UCSD-AML1 (cell line): ENCODE measurements around the gene NFKBIE.
"Not testable (repeated sequence)": the region's sequence is repeated elsewhere in the genome, so short reads cannot be mapped to it uniquely, and the experiment has no call there.

ENCODE experiments used
- DNase-seq: peaks from one replicate; lab custom pipeline; 2025; ENCODE audit not compliant: unreplicated experiment; lab: John Stamatoyannopoulos, UW

Gene NFKBIE, protein sequence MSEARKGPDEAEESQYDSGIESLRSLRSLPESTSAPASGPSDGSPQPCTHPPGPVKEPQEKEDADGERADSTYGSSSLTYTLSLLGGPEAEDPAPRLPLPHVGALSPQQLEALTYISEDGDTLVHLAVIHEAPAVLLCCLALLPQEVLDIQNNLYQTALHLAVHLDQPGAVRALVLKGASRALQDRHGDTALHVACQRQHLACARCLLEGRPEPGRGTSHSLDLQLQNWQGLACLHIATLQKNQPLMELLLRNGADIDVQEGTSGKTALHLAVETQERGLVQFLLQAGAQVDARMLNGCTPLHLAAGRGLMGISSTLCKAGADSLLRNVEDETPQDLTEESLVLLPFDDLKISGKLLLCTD

DNA sequence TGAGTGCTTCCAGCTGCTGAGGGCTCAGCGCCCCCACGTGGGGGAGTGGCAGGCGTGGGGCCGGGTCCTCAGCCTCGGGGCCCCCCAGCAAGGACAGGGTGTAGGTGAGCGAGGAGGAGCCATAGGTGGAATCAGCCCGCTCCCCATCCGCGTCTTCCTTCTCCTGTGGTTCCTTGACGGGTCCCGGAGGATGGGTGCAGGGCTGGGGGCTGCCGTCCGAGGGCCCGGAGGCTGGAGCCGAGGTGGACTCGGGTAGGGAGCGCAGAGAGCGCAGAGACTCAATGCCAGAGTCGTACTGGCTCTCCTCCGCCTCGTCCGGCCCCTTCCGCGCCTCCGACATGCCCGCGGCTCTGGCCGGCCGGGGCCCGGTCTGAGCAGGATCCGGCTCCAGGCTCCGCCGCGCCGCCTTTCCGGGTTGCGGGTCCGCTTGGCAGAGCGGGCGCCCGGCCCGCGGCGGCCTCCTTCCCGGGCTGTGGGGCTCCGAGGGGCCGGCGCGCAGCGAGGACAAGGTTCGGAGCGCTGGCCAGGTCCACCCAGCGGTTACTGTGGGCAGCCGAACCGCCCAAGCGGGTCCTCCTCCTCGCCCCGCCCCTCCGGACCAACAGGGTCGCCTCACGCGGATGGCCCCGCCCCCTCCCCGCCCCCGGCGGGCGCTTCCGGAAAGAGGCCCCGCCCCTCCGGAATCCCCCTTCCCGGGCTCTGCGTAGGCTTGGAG lies at the start of gene NFKBIE:
TSS of gene NFKBIE (minus strand) at position 545 of the 715 bp plus-strand sequence. CDS start at position 340, 205 bp downstream.
- DNase-seq: peak; percentile 93

DNA sequence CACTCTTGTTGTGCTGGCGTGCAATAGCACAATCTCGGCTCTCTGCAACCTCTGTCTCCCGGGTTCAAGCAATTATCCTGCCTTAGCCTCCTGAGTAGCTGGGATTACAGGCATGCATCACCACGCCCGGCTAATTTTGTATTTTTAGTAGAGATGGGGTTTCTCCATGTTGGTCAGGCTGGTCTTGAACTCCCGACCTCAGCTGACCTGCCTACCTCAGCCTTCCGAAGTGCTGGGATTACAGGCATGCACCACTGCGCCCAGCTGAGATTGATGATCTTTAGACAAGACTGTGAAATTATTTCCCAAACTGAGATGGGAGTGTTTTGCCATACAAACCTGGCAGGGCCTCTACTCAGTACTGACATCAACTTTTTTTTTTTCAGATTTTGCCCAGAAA lies 49.3 kb upstream of the NFKBIE start:
- DNase-seq: not testable (repeated sequence)

DNA sequence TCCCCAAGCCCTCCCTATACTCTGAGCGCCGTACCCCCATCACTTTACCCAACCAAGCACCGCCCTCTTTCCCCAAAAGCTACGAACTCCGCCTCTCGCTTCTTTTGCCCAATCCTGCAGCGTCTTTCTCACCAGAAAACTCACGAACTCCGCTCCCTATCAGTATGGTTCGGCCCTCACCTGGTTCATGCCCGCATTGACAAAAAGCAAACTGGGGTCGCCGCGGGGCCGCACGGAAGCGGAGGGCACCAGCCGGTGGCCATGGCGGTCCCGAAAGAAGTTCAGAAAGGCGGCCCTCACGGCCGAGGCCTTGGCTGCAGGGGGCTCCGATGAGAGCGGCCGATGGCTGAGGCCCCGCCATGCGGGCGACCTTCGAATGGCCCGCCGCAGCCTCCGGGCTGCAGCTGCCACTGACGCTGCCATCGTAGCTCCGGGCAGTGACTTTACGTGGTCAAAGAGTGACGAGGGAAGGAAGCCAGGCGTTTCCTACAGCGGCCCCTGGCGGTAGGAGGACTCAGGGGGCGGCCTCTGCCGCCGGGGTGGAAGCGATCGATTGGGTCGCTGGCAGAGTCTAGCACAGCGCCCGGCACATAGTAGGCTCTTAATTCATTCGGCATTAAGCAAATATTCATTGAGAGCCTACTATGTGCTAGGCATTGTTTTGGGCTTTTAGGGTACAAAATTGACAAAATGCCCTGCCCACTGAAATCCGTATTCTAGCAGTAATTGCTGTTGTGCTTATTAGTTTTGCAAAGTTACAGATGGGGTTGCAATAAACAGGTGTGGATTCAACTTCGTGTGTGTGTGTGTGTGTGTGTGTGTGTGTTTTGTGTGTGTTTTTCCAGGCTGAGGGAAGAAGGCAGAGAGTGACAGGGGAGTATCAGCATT lies 47.8 kb upstream of the NFKBIE start, which contains the start of gene AARS2:
TSS of gene AARS2 (minus strand) at position 447 of the 888 bp plus-strand sequence. CDS start at position 423, 24 bp downstream.
- DNase-seq: peak; percentile 88

DNA sequence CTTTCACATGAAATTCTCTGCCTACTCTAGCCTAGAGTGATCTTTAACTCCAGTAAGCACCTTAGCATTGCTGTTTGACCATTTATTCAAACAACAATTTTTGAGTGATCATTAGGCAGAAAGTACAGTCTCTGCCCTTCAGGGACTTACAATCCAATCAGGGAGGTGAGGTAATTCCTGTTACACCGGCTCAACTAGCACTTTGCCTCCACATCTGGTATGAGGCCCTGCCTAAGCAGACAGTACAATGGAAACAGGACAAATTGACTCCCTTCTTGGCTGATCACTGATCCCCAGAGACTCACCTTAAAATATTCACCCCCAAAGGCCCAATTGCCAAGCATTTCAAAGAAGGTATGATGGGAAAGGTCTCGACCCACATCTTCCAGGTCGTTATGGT lies 46.4 kb upstream of the NFKBIE start:
- DNase-seq: no peak

DNA sequence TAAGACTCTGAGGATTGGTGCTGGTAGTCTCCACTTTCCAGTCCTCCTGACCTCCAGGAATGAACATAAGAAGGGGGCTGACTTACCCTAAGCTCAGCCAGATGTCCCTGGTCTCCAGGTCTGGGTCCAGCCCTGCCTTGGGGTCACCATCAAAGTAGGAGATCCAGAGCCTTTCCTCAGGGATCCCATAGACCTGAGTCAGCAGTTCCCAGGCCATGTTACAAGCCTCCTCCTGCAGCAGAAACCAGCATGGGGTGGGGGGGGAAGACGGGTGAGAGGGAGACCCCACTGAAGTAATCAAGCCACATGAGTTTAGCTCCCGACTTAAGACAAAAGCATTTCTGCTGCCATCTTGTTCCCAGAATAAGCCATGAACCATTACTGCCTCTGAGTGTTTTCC lies 46.0 kb upstream of the NFKBIE start:
- no peak for DNase-seq

DNA sequence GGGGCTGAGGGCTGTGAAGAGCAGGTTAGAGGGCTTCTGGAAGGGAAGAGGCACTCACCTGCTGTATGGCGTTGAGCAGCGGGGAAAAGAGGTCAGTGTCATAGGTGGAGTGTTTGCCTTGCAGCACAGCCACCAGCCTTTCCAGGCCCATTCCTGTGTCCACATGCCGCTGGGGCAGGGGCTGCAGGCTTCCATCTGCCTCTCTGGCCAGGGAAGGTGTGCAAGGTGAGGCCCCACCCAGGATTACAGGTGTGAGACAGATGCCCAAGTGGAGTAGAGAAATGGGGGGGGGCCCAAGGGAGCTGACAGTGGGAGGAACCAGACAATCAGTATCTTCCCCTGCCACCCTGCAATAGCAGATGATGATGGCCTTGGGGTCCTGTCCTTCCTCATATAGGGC lies 44.9 kb upstream of the NFKBIE start:
- DNase-seq: no peak

DNA sequence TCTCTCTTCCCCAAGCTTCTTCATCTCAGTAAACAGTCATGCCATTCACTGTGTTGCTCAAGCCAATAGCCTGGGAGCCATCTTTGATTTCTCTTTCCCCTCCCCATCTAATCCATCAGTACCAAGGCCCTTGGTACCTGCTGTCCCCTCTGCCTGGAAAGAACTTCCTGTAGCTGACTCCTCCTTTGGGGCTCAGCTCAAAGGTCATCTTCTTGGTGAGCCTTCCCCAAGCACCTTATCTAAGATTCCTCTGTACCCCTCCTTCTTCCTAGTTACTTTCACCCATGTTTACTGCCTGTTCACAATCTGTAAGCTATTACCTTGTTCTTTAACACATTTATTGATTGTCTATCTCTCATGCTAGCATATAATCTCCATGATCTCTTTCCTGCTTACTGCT lies 44.3 kb upstream of the NFKBIE start:
- DNase-seq: no peak

DNA sequence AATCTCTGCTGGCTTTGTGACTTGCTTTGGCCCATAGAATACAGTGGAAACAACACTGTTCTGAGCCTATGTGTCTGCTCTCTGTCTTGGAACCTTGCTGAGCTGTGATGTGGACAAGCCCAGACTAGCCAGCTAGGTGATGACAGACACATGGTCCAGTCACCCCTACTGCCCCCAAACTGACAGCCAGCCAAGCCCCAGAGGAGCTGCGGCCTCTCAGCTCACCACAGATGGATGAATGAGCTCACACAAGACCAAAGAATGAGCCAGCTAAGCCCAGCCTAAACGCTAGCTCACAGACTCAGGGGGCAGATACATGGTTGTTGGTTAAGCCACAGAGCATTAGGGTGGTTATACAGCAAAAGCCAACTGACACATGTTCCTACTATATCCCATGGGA lies 43.7 kb upstream of the NFKBIE start:
- no peak for DNase-seq

DNA sequence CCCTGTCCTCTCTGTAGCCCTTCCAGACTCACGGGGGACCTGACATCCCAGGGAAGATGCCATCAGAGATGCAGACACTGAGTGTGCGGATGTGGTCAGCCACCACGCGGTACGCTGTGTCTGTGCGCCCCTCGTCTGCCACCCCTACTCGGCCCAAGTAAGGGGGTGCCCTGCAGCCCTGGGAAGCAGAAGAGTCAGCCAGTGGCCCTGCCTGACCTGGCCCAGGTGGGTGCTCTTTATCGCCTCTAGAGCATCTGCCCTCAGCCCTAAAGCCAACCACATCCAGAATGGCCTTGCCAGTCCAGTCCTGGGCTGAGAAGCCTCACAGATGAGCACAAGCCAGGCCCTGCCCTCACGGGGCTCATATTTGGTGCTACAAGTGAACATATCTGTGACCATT lies 41.9 kb upstream of the NFKBIE start:
- no peak for DNase-seq

DNA sequence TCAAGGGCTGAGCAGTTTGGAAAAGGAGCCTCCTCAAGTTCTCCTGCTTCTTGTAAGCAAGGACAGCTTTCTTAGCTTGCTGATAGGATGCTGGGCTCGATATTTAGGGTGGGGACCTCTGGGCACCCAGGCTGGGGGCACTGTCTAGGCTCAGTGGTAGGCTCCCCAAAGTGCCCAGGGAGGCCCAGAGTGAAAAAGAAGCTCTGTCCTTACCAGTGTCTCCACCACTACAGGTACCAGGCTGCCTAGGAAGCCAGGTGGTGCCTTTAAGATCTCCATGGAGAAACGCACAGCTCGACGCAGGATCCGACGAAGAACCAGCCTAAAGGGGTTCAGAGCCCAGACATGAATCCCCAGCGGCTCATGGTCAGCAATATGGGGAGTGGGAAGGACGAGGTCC lies 41.4 kb upstream of the NFKBIE start:
- DNase-seq: no peak

DNA sequence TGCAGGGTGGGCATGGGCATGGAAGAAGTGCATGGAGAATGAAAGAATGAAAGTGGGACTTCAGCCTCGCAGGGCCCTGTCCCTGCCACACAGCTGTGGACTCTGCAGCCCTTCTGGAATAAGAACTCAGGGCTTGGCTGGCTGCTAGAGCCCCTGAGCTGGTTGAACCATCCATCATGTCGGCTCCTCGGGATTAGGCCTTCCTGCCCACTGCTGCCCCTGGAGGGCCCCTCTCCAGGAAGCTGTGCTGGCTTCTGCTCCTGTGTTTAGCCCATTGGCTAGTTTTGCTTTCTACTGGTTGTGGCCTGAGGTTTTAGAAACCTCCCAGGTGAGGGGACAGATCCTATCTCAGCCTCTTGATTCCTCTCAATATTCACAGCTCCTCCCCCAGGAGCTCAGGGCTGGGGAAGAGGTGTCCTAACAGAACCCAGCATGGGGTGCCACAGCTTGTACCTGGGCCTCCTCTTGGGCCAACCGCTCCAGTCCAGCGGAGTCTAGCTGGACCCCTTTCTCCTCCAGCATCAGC lies 39.9 kb upstream of the NFKBIE start:
- DNase-seq: no peak

DNA sequence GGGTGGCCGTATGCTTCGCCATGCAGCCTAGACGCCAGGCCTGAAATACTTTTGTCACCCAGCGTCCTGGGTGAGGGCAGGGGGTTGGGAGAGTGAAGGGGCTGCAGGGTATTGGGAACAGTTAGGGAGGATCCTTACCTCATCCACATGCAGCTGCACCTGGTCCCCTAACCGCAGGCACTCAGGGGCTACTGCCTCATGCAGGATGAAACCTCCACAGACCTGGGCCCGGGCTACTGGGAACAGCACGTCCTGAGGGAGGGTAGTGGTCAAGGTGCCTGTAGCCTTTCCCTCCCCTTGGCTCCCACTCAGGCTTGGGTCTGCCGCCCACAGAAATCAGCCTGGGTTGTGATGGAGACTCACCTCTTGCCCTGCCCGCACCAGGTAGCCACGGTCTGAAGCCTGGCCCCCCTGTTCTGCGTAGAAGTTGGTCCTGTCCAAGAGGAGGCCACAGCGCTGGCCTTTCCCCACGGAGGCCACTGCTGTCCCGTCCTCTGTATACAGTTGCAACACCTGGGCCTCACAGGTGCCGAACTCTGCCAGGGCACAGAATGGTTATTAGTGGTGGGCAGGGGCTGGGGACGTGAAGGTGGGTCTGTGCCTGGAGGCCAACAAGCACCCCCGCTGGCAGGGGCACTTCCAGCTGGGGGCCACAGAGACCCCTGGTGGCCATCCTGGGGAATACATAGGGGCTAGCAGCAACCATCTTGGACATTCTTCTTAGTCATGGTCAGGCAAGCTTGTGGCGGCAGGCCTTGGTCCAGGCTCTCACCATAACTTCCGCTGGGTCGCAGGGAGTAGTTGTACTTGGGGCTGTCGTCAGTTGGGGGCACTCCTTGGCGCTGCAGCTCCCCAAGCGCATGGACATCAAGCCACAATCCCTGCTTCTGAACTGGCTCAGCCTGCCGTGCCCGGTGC lies 39.2 kb upstream of the NFKBIE start:
- peak; percentile 38 for DNase-seq

DNA sequence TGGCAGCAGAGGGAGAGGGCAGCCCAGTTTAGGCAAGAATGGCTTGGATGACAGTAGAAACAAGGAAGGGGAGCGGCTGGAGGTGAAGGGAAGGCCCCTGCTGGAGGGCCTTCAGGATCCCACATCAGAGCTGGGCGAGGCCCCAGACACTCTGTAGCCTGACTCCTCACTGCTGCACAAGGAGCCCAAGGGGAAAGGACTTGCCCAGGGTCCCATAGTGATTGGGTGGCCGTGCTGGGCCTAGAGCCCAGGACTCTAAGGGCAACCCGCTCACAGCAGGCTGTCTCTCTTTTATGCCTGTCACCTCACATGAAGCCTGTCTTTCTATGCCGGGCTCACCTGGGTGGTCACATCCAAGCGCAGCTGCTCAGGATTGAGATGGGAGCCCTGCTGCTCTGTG lies 38.5 kb upstream of the NFKBIE start:
- no peak for DNase-seq

DNA sequence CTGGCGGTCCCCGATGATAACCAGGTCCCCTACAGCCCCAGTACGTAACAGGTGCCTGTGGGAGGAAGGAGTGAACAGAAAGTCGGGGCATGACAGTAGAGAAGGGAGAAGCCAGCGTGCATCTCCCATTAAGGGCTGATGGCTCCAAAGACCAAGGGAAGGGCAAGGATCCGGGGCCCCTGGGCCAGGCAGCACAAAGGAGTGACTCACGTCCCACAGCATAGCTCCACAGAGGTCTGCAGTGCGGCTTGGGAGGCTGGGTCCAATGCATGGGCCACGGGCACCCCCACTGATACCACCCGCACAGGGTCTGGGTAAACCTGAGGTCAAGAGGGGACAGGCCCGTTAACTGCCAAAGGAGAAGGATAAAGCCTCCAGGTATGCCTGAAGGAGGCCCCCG lies 37.5 kb upstream of the NFKBIE start:
- DNase-seq: no peak

DNA sequence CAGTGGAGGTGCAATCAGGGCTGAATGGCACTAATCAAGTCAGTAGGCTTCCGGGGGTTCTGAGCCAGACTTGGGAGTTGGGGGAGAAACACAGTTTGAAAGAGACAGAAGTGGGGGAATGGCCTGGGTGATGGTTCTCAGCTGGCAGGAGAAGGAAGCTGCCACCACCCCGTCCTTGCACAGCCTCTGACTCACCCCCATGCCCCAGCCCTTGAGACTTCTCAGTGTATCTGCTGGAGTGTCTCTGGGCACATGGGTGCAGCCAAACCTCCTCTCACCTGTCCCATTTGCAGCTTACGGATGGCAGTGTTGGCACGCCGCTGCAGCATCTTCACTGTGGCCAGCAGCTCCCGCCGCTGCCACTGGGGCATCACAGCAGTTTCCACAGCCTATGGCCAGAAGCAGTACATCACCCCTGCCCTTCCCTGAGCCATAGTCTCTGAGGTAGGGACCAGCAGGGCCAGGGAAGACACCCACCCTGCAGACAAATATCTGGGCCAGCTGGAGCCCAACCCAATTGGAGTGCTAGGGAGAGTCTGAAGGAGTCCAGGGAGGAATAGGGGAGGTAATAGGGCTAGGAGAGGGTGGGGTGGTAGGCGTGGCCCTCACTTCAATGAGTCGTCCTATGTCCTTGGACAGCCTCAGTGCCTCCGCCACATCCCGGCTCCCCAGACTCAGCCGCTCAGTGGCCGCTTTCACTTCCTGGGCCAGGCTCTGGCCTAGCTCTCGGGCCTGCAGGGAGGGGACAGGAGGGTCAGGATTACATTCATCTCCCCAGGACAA lies 36.6 kb upstream of the NFKBIE start:
- no peak for DNase-seq

DNA sequence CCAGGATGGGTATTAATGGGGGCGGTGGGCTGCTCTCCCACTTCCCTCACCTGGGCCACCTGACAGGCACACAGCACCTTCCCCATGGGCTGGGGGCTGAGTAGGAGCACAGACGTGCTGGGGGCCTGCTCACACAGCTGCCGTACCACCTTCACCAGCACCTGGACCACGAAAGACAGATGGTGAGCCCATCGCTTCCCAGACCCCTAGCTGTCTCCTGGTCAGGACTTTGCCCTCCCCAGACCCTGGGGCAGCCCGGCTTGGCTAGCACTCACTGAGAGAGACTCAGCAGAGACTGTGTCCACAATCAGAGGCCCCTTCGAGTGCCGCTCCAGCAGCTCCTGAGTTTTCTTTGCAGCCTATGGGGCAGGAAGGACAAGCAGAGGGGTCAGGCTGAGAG lies 35.8 kb upstream of the NFKBIE start:
- DNase-seq: no peak

DNA sequence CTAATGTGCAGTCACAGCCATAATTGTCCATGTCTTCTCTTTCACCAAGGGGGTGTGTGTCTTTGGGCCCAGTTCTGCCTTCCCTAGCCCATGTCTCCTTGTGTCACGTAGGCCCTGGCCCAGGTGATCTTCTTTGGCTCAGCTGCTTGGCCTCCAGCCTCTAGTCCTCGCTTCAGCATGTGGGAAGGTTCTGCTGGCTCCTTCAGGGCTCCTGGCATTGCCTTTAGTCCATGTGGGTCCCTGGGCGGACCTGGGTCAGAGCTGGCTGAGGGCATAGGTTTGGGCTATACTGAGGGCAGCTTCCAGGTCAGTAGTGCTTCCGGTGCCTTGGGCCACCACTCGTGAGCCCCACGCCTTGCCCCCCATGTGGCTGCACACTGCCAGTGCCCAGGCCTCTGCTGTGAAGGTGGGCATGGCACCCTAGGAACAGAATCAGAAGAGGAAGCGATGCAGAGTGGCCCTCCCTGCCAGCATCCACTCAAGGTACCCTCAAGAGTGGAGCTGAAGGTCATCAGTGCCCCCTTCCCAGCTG lies 35.0 kb upstream of the NFKBIE start:
- DNase-seq: no peak

DNA sequence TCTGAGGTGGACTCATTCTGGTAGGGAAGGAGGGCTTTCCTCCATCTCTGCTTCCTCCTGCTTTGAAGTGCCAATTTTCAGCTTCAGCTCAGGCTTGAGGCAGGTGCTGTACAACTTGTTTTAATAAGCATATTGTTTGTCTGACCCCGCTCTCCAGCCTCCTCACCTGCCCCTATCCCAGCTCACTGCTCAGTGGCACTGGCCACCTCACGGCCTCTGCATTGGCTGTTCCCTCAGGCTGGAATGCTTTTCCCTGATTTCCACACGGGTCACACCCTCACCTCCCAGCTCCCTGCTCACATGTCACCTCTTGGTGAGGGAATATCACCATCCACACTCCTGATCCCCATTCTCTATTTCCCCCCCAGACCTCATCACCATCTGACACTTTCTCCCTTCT lies 33.5 kb upstream of the NFKBIE start:
- no peak for DNase-seq
